HG03045 (cell line): ENCODE results near the gene COL2A1.

ENCODE experiments used
- ATAC-seq: cut with Tn5 transposase; IDR thresholded peaks from one replicate; pipeline ENCODE4 v1.9.1; 2021; ENCODE audit warnings: mild to moderate bottlenecking, moderate library complexity; ENCODE audit not compliant: unreplicated experiment

COL2A1 gene

DNA sequence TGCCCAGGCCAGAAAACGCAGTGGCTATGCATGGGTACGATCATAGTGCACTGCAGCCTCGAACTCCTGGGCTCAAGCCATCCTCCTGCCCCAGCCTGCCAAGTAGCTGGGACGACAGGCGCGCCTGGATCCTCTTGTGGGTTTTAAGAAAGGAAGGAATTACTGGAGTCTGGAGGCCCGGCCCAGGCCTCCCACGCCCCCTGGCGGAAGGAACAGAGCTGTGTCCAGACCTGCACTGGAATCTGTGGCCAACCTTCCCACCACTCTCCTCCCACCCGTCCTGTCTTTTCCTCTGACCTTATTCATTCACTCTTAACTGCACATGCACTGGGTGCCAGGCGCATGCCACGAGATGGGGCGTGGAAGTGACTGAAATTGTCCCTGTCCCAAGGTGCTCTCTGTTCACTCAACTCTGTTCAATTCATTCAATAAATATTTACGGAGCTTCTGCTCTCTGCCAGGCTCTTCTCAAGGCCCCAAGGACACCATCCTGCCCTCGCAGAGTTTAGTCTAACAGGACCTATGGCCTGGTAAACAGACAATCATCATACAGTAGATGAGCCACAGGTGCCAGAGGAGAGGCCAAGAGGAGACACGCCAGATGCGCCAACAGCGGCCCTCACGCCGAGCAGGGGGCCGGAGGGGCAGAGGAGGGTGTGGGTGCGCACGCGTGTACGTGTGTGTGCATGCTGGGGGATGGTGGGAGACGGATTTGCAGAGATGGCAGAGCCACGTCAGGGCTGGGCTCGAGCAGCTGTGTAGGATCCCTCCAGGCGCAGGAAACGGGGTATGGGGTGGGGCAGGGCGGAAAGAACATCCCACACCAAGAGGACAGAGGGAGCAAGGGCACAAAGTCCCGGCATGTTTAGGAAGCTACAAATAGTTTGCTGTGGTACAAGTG is 54.6 kb downstream of the COL2A1 start:
- no peak for ATAC-seq

- ATAC-seq = no peak
Observed at GRCh38 chr12:47947341-47947740, 56.9 kb downstream of the COL2A1 start.

DNA sequence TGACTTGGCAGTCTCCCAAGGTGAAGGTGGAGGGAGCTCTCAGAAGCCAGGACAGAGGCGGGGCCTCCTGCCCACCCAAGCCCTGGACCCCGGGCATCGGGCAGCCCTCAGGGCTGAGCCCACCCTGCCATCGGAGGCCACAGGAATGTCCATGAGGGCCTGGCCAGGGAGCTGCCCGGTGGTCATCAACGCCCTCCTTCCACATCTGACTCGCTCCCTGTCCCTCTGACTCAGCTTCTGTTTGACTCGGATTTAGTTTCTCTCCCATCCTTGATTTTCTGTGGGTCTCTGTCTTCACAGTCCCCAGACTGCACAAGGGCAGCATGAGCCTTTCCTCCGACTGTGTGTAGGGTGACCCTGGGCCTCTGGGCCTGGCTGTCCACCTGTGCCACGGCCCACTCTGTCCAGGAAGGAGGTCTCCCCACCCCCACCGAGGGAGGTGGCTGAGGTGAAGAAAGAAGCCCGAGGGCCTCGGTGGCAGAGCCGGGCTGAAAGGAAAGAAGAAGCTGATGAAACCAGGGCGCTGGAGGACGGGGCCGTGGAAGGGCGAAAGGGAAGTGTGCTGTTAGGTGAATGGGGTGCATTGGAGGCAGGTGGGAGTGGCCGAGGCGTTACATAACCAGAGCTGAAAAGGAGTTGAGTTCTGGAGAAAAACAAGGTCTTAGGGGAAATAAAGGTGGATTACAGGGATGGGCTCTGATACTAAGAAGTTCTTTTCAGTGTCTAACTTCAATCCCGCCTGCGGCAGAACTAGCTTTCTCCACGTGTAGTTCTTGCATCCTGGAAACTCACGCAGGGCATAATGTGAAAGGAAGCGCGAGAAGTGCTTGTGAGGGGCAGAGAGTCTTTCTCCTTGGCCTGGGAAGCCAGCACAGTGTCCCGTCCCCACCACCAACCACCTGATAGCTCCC is 57.6 kb downstream of the COL2A1 start:
- ATAC-seq = no peak

DNA sequence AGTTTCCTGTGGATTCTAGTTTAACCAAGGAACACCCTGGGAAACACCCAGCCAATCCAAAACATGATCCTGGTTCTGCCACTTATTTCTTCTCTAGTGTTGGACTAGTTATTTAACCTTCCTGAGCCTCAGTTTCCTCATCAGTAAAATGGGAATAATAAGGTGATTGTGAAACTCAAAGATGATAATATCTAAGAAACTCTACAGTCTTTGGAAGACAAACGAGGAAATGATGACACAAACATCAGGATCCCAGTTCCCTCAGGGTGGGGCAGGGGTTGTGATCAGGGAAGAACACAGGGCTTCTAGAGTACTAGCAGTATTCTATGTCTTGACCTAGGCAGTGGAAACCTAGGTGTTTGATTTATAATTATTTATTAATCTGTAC is 58.9 kb downstream of the COL2A1 start:
- no peak for ATAC-seq

- ATAC-seq = no peak
Observed at GRCh38 chr12:47944685-47945340, 59.5 kb downstream of the COL2A1 start.

DNA sequence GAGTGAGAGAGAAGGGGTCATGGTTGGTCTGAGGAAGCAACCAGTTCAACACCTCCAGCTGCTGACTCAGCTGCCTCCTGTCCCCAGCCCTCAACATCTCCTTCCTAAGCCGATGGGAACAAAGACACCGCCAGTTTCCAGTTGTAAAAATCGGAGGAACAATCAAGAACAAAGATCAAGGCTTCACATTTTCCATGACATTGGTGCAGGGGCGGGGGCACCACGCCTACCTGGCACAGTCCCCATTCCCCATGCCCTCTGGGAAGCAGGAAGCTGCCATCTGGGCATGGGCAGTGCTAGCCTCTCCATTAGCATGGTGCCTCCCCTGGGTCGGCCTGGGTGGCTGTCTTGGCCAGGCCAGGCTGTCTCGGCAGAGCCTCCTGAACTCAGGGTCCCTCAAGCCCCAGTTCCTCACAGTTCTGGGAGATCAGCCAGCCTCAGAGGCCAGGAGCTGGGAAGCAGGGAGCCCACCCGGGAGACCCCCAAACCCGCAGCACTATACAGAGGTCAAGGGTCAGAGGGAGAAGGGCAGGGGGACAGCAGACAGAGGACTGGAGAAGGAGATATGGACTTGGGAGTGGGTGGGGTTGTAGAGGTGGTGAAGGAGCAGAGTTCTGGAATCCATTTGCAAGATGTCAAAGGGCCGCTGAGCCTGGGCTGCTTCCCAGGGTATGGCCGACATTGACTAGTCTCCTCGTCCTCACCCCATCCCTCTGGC is 60.5 kb downstream of the COL2A1 start:
- no peak for ATAC-seq

DNA sequence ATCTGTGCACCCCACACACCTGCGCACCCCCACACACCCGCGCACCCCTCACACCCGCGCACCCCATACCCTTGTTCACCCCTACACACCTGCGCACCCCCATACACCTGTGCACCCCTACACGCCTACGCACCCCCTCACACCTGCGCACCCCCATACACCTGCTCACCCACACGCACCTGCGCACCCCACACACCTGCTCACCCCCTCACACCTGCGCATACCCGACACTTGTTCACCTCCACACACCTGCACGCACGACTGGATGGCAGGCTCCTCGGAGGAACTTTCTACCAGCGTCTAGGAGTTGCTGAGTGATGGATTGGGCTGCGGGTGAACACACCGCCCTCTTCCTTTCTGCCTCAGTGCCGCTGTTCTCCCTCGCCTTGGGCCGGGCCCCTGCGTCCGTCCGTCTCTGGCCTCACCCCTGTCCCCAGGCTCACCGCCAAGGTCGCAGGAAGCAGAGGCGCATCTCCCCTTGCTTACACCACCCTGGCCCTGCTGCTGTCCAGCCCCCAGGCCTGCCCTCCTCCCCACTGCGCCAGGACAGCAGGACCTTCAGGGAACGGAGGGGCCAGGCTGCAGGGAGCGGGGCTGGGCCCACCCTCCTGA is 61.6 kb downstream of the COL2A1 start:
- ATAC-seq = no peak

DNA sequence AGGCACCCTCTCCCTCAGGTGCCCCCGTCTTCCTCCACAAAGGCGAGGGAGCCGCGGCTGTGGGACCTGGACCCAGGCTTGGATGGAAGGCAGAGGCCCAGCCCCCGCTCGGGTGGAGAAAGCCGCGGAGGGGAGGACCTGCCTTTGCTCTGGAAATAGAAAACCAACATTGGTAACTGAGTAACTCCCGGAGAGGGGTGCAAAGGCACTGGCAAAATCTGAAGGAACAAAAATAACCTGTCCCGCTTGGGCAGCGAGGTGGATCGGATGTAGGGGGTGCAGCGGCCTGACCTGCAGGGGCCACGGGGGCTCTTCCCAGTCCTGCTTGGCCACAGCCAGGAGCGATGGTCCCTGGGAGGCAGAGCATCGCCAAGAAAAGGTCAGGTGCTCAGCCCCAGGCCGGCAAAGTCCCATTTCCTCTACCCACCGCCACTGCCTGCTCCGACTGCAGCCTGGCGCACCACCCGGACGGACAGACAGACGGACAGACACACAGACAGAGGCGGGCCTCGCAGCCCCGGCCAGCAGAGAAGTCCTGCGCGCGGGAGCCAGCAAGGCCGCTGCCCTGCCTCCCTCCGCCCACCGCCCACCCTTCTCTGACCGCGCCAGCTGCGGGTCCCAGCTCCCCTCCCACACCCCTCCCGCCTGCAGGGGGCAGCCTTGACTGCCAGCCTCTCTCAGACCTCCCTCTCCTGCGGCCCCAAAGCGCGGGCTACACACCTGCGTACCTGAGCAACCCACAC is 62.2 kb downstream of the COL2A1 start:
- ATAC-seq = no peak

GRCh38 chr12:47941475-47941780 is 62.8 kb downstream of the COL2A1 start:
- ATAC-seq = no peak

DNA sequence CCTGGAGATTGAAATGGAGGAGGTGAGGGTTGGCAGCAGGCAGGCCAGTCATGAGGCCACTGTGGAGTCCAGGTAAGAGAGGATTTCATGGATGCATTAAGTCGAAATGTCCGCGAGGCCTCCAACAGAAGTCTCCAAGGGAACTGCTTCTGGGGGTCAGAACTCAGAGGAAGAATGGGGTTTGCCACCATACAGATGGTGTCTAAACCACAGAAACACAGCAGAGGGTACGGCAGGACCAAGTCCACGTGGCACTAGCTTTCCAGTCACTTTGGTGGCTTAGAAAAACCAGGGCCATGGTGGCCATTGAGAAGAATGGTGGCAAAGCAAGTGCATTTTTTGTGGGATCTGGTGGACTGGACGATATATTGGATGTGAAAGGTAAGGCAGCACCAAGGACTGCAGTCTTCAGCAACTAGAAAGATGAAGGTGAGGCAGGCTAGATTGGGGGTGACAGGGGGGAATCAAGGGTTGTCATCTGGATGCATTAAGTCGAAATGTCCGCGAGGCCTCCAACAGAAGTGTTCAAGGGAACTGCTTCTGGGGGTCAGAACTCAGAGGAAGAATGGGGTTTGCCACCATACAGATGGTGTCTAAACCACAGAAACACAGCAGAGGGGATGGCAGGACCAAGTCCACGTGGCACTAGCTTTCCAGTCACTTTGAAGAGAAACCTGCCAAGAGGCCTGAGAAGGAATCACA is 63.4 kb downstream of the COL2A1 start:
- ATAC-seq = no peak

- ATAC-seq = no peak
Observed at GRCh38 chr12:47939009-47939601, 65.2 kb downstream of the COL2A1 start.

DNA sequence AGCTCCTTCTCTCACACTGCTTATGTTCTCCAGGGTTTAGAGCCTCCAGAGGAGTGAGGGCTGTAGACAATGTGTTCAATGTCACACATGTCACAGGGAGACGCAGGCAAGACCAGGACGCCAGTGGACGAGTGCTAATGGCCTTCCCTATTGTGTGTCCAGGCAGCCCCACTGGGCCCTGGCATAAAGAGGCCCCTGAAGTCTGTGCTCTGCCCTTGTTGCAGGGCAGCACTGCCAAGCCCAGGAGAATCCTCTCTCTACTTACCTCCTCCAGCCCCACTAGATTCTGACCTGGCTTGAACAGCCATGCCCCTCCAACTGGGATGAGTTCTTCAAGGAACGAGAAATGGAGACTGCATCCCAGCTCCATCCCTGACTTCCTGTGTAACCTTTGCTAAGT is 65.7 kb downstream of the COL2A1 start:
- ATAC-seq = no peak

DNA sequence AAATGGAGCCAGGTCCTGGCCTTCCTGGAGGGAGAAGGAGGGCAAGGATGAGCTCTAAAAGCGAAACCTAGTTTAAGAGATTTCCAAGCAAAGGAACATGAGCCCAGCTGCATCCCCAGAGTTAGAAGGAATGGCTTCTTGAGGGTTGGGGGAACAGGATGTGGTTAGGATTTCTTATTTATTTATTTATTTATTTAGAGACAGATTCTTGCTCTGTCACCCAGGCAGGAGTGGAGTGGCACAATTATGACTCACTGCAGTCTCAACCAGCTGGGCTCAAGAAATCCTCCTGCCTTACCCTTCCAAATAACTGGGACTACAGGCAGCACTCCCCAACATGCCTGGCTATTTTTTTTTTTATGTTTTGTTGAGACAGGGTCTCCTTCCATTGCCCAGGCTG is 66.2 kb downstream of the COL2A1 start:
- ATAC-seq = no peak

DNA sequence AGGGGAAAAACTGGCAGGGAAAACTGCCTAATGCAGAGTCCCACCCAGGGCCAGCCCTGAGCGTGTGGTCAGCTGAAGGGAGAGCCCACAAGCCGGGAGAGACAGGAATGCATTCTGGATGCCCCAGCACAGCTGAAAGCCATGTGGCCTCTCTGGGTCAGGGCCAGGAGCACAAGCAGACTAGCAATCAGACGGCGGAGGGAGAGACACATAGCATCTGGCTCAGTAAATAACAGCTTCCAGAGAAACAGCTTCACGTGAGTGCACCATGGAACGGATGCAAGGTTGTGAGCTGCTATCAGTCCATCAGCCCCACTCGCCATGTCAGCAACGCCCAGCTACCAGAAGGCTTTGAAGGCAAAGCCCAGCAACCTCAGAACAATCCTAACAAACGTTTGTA is 69.1 kb downstream of the COL2A1 start:
- ATAC-seq = no peak

- ATAC-seq = no peak
Observed at GRCh38 chr12:47931187-47931586, 73.1 kb downstream of the COL2A1 start.

DNA sequence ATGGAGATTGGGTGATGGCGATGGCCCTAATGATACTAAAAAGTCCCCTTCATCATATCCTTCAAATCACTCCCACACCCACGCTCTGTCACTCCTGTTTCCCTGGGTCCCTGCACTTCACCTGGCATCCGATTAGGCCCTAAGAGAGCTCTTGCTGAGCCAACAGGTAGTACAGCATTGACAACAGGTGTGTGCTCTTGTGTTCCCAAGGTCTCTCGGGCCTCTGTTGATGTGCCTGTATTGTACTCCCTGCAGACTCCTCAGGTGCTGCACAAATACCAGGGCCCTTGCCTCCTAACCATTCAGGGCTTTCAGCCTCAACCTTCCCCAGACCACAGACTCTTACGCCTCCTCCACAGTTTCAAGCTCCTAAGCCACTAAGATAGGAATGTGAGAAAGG is 73.6 kb downstream of the COL2A1 start:
- ATAC-seq = no peak

DNA sequence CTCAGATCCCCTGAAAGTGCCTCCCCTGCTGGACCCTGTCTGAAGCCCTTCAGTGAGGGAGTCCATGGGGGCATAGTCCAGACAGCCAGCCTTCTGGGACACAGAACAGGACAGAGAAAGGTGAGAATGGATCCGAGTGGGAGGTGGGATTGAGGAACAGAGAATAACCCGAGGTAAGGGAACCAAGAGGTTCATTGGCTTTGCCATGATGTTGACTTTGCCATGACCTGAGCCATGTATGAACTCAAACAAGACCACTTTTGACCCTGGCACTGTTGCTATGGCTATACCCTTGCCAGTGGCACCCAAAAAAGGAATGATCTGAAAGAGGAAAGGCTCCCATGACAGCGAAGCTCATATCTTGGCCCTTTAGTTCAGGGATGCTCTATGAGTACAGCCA is 76.9 kb downstream of the COL2A1 start:
- no peak for ATAC-seq
